Upper lobe of left lung (tissue), 6 donors: ENCODE results near the gene SLC31A2. TPM values are rescaled to one million over a fixed set of nuclear protein-coding genes. Genes with fewer than 3 reads are reported as not detected.
A peak's percentile ranks its signal among the peaks of the same experiment; 100 is the strongest.
"Not testable (repeated sequence)": the region's sequence is repeated elsewhere in the genome, so short reads cannot be mapped to it uniquely, and the experiment has no call there.

Experiments used
- ATAC-seq, 2 donors: fragments of 200-7000 bp; cut with Tn5 transposase; one replicate each; pipeline ENCODE4 v1.9.1; 2022; ENCODE audit warnings: mild to moderate bottlenecking in 2 of 2, moderate library complexity in 2 of 2; ENCODE audit not compliant: low FRiP score in 2 of 2
- DNase-seq, 2 donors: peaks; one replicate each; pipeline ENCODE4 v3.0.0-alpha.2; 2019 to 2020
- H3K27ac ChIP-seq, 4 donors: fragments of 200-600 bp; sonication (generic); one replicate each; pipeline ENCODE4 v1.5.1; 2016 to 2019
- H3K27me3 ChIP-seq, 4 donors: fragments of 200-600 bp; sonication (generic); one replicate each; pipeline ENCODE4 v1.5.1; 2017 to 2019
- H3K36me3 ChIP-seq, 4 donors: fragments of 200-600 bp; sonication (generic); one replicate each; pipeline ENCODE4 v1.5.1; 2016 to 2019
- H3K4me1 ChIP-seq, 4 donors: fragments of 200-600 bp; sonication (generic); one replicate each; pipeline ENCODE4 v1.5.1; 2018 to 2019
- H3K4me3 ChIP-seq, 4 donors: fragments of 200-600 bp; sonication (generic); one replicate each; pipeline ENCODE4 v1.5.1; 2017 to 2019; ENCODE audit warnings: mild to moderate bottlenecking in 2 of 4, moderate library complexity in 1 of 4
- H3K9me3 ChIP-seq, 4 donors: fragments of 200-600 bp; sonication (generic); one replicate each; pipeline ENCODE4 v1.5.1; 2018 to 2019
- EP300 ChIP-seq, 4 donors: sonication (generic); formaldehyde crosslinking; IDR thresholded peaks; one replicate each; pipeline ENCODE4 v1.5.1; 2017; ENCODE audit warnings: antibody characterized with exemption in 4 of 4, control low read depth in 2 of 4
- POLR2A ChIP-seq, 4 donors: fragments of 450-650 bp; IDR thresholded peaks; one replicate each; pipeline ENCODE4 v1.5.1; 2016 to 2017; ENCODE audit warnings: antibody characterized with exemption in 4 of 4, mild to moderate bottlenecking in 2 of 4
- POLR2AphosphoS5 ChIP-seq, 2 donors: sonication (generic); formaldehyde crosslinking; IDR thresholded peaks; one replicate each; pipeline ENCODE4 v1.5.1; 2017; ENCODE audit warnings: antibody characterized with exemption in 2 of 2
- whole genome bisulfite sequencing, 2 donors: methylation state at CpG; one replicate each; pipeline ENCODE4 v1.1.5; 2017 to 2018; 5-methylcytosine and 5-hydroxymethylcytosine counted together
- total RNA-seq, 6 donors: library from RNA; depleted of rRNA in 4 of 6; stranded (reverse); fragments of >200 nt in 4 of 6; gene quantifications; one replicate each; pipeline versions ENCODE4 v1.1.0 to v1.2.1, GENCODE V29; 2016 to 2021
- TF ChIP-seq, protein P1 (sequence below), 6 experiments: fragments of 450-650 bp in 4 of 6; fragments of 200-600 bp in 2 of 6; sonication (generic) in 2 of 6; IDR thresholded peaks; one replicate each; pipeline ENCODE4 v1.5.1; 2016 to 2019; ENCODE audit warnings: antibody characterized with exemption in 6 of 6
- donor health status: DM: no; HTN: no; CAD: no; lungs with moderate emphysema.
- donor health status: DM: no; HTN: yes; CAD: no; lungs with severe emphysema.

The SLC31A2 gene
- total RNA-seq, 6 donors from 2014 or later: 43.1 to 79.6 (median 57.4) TPM

DNA sequence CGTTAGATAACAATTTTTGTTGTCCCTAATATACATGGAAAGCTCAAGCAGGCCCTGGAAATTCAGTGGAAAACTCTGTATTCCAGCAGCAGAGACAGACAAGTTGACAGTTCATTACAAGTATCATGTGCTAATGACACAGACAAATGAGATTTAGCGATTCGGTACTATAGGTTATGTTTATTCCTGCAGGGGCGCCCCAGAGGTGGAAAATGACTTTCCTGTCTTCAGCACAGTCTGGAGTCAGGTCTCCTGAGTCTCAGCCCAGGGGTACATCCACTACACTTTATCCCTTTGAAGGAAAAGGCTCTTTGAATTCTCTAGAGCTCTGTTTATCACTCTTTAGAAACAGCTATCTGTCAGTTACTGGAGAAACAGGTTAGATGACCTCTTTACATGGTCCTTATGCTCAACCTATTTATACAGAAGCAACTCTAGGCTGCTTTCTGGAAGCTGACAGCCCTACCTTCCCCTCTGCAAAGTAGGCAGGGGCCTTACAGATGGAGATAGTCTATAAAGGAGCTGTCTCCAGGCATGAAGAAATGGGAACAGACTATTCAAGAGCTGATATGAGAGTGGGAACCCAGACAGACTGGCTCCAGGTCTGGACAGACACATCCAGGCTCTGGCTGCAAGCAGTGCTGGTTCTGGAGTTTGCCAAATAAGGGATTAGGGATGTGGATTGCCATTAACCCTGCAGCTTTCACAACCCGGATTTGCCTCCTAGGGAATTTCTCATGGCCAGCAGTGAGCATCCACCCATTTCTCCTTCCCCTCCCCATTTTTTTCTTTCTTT lies 7.2 kb upstream of the SLC31A2 start:
- WGBS, 2 donors: 62 to 68% methylated on average over 5 of the region's 5 CpGs
- ATAC-seq: no peak
- H3K36me3 ChIP-seq: no peaks in the 10 kb centered on the region
- H3K27ac ChIP-seq: no peak overlapping the region
- TF ChIP-seq, protein P1, sequence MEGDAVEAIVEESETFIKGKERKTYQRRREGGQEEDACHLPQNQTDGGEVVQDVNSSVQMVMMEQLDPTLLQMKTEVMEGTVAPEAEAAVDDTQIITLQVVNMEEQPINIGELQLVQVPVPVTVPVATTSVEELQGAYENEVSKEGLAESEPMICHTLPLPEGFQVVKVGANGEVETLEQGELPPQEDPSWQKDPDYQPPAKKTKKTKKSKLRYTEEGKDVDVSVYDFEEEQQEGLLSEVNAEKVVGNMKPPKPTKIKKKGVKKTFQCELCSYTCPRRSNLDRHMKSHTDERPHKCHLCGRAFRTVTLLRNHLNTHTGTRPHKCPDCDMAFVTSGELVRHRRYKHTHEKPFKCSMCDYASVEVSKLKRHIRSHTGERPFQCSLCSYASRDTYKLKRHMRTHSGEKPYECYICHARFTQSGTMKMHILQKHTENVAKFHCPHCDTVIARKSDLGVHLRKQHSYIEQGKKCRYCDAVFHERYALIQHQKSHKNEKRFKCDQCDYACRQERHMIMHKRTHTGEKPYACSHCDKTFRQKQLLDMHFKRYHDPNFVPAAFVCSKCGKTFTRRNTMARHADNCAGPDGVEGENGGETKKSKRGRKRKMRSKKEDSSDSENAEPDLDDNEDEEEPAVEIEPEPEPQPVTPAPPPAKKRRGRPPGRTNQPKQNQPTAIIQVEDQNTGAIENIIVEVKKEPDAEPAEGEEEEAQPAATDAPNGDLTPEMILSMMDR (IDR thresholded peaks at IDR 0.05): no peak
- TF ChIP-seq EP300 (IDR thresholded peaks at IDR 0.05): no peak
- TF ChIP-seq POLR2A (IDR thresholded peaks at IDR 0.05): no peak
- TF ChIP-seq POLR2AphosphoS5 (IDR thresholded peaks at IDR 0.05): no peak
- H3K27me3 ChIP-seq: no peaks in the 10 kb centered on the region
- no peaks in the 10 kb centered on the region for H3K4me1 ChIP-seq
- H3K9me3 ChIP-seq: no peaks in the 10 kb centered on the region
- no peak overlapping the region for H3K4me3 ChIP-seq
- DNase-seq: no peak

DNA sequence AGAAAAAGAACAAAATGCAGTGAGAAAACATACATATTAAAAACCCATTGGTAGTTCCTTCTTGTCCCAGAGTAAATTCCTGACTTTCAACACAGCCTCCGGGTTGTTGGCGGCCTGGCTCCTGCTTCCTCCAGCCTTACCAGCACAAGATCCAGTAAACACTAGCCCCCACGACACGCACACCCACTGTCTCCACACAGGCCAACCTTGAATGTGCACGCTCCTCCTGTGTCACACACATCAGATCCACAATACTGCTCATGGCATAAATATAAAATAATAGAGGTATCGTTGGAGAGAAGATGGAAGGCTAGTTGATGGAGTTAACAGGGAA lies 2.5 kb upstream of the SLC31A2 start:
- Histone ChIP-seq H3K4me3 (no peak overlapping the region), H3K9me3 (no peaks in the 10 kb centered on the region), H3K27me3 (no peaks in the 10 kb centered on the region), H3K36me3 (no peaks in the 10 kb centered on the region), H3K4me1 (peaks cover 0 to 25% (median 17%) of the 10 kb centered on the region in 4 donors), H3K27ac (peak overlapping the region in 1 of 4 donors; percentile 58)
- ATAC-seq (no peak), DNase-seq (no peak)
- WGBS, 2 donors: 84 to 85% methylated on average over 6 of the region's 6 CpGs
- TF ChIP-seq, protein P1 (IDR thresholded peaks at IDR 0.05): no peak
- no peak for TF ChIP-seq POLR2AphosphoS5 (IDR thresholded peaks at IDR 0.05)
- TF ChIP-seq POLR2A (IDR thresholded peaks at IDR 0.05): no peak
- no peak for TF ChIP-seq EP300 (IDR thresholded peaks at IDR 0.05)

DNA sequence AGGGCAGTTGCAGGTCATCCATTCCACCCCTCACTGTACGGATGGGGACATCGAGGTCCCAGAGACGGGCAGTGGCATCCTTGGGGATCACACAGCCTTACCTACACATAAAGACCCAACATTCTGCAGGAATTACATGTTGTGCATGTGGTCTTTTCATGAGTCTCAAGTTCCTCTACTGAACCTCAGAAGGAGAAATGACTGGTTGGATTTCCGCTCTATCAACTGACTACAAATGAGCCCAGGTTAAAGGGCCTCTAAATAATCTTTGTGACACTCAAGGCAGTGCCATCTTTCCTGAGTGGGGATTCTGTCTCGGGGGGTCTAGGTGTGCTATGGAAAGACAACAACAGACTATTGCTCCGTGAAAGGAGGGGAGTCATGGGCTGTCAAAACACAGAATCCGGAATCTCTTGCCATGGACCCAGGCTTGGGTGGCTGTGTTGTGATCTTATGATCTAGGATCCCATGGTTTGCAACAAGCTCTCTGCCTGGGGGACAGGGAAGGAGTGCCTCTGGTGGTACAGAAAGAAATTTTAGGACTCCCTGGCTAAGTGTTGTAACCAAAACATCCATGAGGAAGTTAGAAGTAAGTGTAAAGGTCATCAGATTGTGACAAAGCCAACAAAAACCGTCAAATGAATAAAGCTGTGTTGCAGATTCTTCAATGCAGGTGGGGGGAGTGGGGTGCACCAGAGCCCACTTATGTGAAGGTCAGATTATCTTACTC lies 1.9 kb upstream of the SLC31A2 start:
- peak overlapping the region in 2 of 4 donors; percentile 2 to 58 for H3K27ac ChIP-seq
- no peaks in the 10 kb centered on the region for H3K27me3 ChIP-seq
- TF ChIP-seq POLR2A (IDR thresholded peaks at IDR 0.05): peak in 1 of 4 donors; percentile 23
- TF ChIP-seq, protein P1 (IDR thresholded peaks at IDR 0.05): no peak
- DNase-seq: no peak
- H3K4me3 ChIP-seq: no peak overlapping the region
- no peaks in the 10 kb centered on the region for H3K9me3 ChIP-seq
- no peaks in the 10 kb centered on the region for H3K36me3 ChIP-seq
- 88 to 92% methylated on average over 8 of the region's 8 CpGs for WGBS, 2 donors
- ATAC-seq: no peak
- peaks cover 0 to 31% (median 20%) of the 10 kb centered on the region in 4 donors for H3K4me1 ChIP-seq

DNA sequence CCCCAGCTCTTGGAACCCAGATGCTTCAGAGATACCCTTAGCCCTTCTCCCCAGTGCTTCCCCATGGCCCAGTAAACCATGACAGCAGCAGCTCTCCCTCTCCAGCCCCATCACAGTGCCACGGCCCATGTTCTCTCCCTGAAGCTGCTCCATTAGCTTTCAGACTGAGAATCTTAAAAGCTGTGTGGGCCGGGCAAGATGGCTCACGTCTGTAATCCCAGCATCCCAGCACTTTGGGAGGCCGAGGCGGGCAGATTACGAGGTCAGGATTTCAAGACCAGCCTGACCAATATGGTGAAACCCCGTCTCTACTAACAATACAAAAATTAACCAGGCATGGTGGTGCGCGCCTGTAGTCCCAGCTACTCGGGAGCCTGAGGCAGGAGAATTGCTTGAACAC lies 1.2 kb upstream of the SLC31A2 start:
- not testable (repeated sequence) for H3K27me3 ChIP-seq, H3K9me3 ChIP-seq, ATAC-seq, H3K4me3 ChIP-seq, H3K36me3 ChIP-seq, DNase-seq
- WGBS, 2 donors: 92% methylated on average over 10 of the region's 10 CpGs
- H3K27ac ChIP-seq: peak overlapping the region in 2 of 4 donors; percentile 2 to 58
- peaks cover 3 to 37% (median 22%) of the 10 kb centered on the region in 4 donors for H3K4me1 ChIP-seq

DNA sequence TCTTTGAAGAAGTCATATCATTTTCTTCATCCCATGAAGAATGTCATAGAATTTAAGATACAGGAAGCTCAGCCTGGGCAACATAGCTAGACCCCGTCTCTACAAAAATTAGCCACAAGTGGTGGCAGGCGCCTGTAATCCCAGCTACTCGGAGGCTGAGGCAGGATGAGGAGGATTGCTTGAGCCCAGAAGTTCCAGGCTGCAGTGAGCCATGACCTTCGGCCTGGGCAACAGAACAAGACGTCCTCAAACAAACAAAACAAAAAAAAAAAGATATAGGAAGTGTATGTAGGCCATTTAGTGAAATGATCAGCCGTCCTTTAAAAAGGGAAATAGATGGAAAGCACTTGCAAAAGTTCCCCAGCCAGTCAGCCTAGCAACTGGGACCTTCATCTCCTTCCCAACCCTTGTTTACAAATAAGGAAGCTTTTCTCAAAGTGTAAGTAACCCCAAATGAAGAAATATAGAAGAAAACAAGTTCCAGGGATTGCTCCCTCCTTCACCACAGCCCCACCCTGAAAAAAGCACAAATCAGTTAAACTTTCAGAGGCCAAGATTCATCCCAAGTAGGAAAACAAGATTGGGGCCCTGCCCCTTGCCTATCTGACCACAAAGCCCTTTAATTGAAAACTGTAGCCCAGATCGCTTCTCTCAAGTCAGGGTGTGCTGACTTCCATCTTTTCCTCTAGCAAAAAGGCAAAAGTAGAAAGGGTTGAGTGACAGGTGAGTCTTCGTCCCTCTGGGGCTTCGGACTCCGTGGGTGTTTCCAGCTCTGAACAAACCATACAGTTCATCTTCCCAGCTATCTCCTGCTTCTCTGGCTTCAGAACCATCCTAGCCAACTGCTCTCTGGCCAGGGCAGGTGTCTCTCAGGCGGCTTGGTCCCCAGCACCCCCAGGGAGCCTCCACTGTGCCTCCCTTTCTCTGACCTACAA lies 1.2 kb downstream of the SLC31A2 start:
- Histone ChIP-seq H3K9me3 (no peaks in the 10 kb centered on the region), H3K27ac (peak overlapping the region; percentile 83 to 94 (median 90)), H3K36me3 (no peaks in the 10 kb centered on the region), H3K4me1 (peaks cover 10 to 55% (median 35%) of the 10 kb centered on the region in 4 donors), H3K4me3 (peak overlapping the region; percentile 75 to 93 (median 82)), H3K27me3 (no peaks in the 10 kb centered on the region)
- 56 to 60% methylated on average over 11 of the region's 11 CpGs for WGBS, 2 donors
- DNase-seq (no peak), ATAC-seq (peak in 1 of 2 donors; percentile 47)
- TF ChIP-seq, protein P1 (IDR thresholded peaks at IDR 0.05): no peak
- TF ChIP-seq POLR2A (IDR thresholded peaks at IDR 0.05): peak in 1 of 4 donors; percentile 49
- TF ChIP-seq EP300 (IDR thresholded peaks at IDR 0.05): no peak
- TF ChIP-seq POLR2AphosphoS5 (IDR thresholded peaks at IDR 0.05): peak in 1 of 2 donors; percentile 36
